ENCODE results near the gene TMBIM6. TPM values are rescaled to one million over a fixed set of nuclear protein-coding genes. Genes with fewer than 3 reads are reported as not detected.

TMBIM6 gene
- total and polyA plus RNA-seq, 9 of the 15 experiments (the other 6 are each of a cell fraction or from before 2014, with no cell fraction given): 147 to 1,288 (median 352) TPM

DNA sequence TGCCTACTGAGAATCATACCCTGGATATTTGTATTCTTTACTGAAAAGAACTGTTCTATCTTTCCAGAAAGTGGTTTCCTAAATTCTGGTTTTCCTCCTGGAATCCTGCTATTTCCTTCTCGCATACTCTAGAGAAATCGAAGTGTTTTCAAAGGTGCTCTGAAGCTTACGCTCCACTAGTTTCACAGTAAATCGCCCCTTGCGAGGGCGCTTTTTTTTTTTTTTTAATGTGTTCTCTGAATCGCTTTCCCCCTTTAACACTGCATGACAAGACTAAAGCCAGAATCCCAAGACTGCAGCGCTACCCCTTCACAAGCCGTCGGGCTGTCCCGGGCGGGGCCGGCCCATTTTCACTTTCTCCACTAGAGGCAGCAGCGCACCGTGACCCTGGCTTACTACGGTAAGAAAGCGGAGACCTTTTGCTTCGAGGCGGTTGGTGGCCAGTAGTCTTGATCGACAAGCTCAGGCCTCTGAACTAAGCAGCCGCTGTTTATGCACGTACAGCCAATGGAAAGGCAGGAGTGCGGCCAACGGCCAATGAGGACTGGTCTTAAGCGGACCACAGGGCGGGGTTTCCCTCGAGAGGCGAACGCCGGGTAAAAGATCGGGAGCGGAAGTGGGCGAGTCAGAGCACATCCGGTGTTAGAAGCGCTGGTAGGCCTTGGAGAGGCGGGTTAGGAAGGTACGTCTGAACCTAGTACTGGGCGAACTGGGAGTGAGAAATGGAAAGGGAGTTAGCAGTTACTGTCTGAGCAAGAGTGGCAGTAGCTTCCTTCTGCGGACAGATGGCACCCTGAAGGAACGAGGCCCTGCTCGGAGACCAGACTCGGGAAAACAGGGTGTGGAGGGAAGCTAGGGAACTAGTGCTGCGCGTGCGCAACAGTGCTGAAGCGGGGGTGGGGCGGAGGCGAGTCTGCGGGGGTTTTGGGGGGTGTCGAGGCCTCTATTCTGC, at the start of gene TMBIM6 (continued):
- TF ChIP-seq EZH2 (IDR thresholded peaks at IDR 0.05; ENCODE audit: borderline replicate concordance, low read depth, low read length) (no peak), SNRNP70 (optimal IDR thresholded peaks at IDR 0.05; ENCODE audit: low read depth, low read length) (no peak), ZKSCAN8 (CRISPR knock-in tag; IDR thresholded peaks at IDR 0.05) (no peak), ARID2 (IDR thresholded peaks at IDR 0.05) (peak; percentile 33; the same call in 1 of the 2 replicates), ELF1 (tag; IDR thresholded peaks at IDR 0.05) (peak; percentile 89), ZNF695 (CRISPR knock-in tag; IDR thresholded peaks at IDR 0.05) (no peak), FOXA3 (CRISPR knock-in tag; conservative IDR thresholded peaks at IDR 0.05 in 1 of 2, IDR thresholded peaks at IDR 0.05 in 1 of 2) (peak in 1 of 2 experiments; percentile 43; a peak in 1 of 4 replicates), NR2C1 (IDR thresholded peaks at IDR 0.05) (peak; percentile 87), NR2C1 (tag; IDR thresholded peaks at IDR 0.05) (peak; percentile 77), ZKSCAN3 (CRISPR knock-in tag; IDR thresholded peaks at IDR 0.05) (no peak), MAFK (IDR thresholded peaks at IDR 0.05; ENCODE audit: low read length) (peak; percentile 4; the same call in 1 of the 2 replicates), ZFP1 (CRISPR knock-in tag; IDR thresholded peaks at IDR 0.05) (no peak), ZNF140 (CRISPR knock-in tag; IDR thresholded peaks at IDR 0.05) (no peak), KLF1 (tag; IDR thresholded peaks at IDR 0.05) (peak; percentile 87), ZNF444 (CRISPR knock-in tag; IDR thresholded peaks at IDR 0.05) (no peak), SIN3A (IDR thresholded peaks at IDR 0.05; ENCODE audit: borderline replicate concordance in 2 of 2, control insufficient read depth in 1 of 2, low read depth in 2 of 2, low read length in 2 of 2) (peak; percentile 75 to 78; a peak in 2 of 4 replicates), ZNF445 (CRISPR knock-in tag; IDR thresholded peaks at IDR 0.05; ENCODE audit: low read depth) (no peak), CHD1 (IDR thresholded peaks at IDR 0.05; ENCODE audit: low read length) (no peak), HDAC3 (IDR thresholded peaks at IDR 0.05; ENCODE audit: borderline replicate concordance, partially characterized antibody) (no peak), SMC3 (conservative IDR thresholded peaks at IDR 0.05; ENCODE audit: insufficient read depth, low read depth, low read length) (0 out of 2 replicates have a peak, but pooled peaks have one; percentile 30), ZBTB7A (IDR thresholded peaks at IDR 0.05; ENCODE audit: borderline replicate concordance, control insufficient read depth, low read depth, low read length) (peak; percentile 52; the same call in 1 of the 2 replicates), TAF15 (IDR thresholded peaks at IDR 0.05; ENCODE audit: low read depth, low read length) (no peak)
- TF ChIP-seq, protein P1, sequence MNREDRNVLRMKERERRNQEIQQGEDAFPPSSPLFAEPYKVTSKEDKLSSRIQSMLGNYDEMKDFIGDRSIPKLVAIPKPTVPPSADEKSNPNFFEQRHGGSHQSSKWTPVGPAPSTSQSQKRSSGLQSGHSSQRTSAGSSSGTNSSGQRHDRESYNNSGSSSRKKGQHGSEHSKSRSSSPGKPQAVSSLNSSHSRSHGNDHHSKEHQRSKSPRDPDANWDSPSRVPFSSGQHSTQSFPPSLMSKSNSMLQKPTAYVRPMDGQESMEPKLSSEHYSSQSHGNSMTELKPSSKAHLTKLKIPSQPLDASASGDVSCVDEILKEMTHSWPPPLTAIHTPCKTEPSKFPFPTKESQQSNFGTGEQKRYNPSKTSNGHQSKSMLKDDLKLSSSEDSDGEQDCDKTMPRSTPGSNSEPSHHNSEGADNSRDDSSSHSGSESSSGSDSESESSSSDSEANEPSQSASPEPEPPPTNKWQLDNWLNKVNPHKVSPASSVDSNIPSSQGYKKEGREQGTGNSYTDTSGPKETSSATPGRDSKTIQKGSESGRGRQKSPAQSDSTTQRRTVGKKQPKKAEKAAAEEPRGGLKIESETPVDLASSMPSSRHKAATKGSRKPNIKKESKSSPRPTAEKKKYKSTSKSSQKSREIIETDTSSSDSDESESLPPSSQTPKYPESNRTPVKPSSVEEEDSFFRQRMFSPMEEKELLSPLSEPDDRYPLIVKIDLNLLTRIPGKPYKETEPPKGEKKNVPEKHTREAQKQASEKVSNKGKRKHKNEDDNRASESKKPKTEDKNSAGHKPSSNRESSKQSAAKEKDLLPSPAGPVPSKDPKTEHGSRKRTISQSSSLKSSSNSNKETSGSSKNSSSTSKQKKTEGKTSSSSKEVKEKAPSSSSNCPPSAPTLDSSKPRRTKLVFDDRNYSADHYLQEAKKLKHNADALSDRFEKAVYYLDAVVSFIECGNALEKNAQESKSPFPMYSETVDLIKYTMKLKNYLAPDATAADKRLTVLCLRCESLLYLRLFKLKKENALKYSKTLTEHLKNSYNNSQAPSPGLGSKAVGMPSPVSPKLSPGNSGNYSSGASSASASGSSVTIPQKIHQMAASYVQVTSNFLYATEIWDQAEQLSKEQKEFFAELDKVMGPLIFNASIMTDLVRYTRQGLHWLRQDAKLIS (CRISPR knock-in tag; IDR thresholded peaks at IDR 0.05): no peak; the same call in none of the 2 replicates

Data from K562 (cell line).